Stimulated activated naive B cell treated with anti-CD40 and anti-IgM and Interleukin-4, amounts not matched to agents 10 μg/mL and 1 μg/mL and 100 μg/mL, for 72 hours (primary cell): ENCODE measurements around the gene ADGRE3.
"Not testable (repeated sequence)": the region's sequence is repeated elsewhere in the genome, so short reads cannot be mapped to it uniquely, and the experiment has no call there.

Source experiments
- ATAC-seq, 2 donors: fragments of 150-1000 bp; cut with Tn5 transposase; replicated peaks; 2 replicates each; pipeline ENCODE4 v1.10.0; 2021; ENCODE audit warnings: moderate library complexity in 1 of 2
- DNase-seq: peaks from one replicate; pipeline ENCODE4 v3.0.0; 2021
- H3K27ac Mint-ChIP-seq: one replicate; pipeline ENCODE4 v1.8.0; 2022; ENCODE audit warnings: mild to moderate bottlenecking, mixed read lengths
- H3K27me3 Mint-ChIP-seq, 2 donors: one replicate each; pipeline ENCODE4 v1.8.0; 2022; ENCODE audit warnings: mixed read lengths in 2 of 2
- H3K36me3 Mint-ChIP-seq, 2 donors: one replicate each; pipeline ENCODE4 v1.8.0; 2022; ENCODE audit warnings: mixed read lengths in 2 of 2, mild to moderate bottlenecking in 1 of 2
- H3K4me1 Mint-ChIP-seq, 2 donors: one replicate each; pipeline ENCODE4 v1.8.0; 2022; ENCODE audit warnings: mixed read lengths in 2 of 2, mild to moderate bottlenecking in 1 of 2
- H3K4me3 Mint-ChIP-seq, 2 donors: one replicate each; pipeline ENCODE4 v1.8.0; 2022; ENCODE audit warnings: mild to moderate bottlenecking in 2 of 2, mixed read lengths in 2 of 2, moderate library complexity in 1 of 2
- H3K9me3 Mint-ChIP-seq, 2 donors: one replicate each; pipeline ENCODE4 v1.8.0; 2022; ENCODE audit warnings: mixed read lengths in 2 of 2, mild to moderate bottlenecking in 1 of 2

The ADGRE3 gene

DNA sequence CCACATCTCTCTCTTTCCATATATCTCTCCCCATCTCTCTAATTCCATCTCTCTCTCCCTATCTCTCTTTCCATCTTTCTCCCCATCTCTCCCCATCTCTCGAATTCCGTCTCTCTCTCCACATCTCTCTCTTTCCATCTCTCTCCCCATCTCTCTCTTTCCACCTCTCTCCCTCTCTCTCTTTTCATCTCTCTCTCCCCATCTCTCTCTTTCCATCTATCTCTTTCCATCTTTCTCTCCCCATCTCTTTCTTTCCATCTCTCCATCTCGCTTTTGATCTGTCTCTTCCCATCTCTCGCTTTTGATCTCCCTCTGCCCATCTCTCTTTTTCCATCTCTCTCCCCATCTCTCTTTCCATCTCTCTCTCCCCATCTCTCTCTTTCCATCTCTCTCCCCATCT lies 25.6 kb downstream of the ADGRE3 start:
- H3K4me1 Mint-ChIP-seq: peaks cover 7 to 8% of the 10 kb centered on the region in 2 donors
- DNase-seq: no peak
- no peak overlapping the region for H3K27ac Mint-ChIP-seq
- peaks cover 9 to 21% of the 10 kb centered on the region in 2 donors for H3K27me3 Mint-ChIP-seq
- H3K9me3 Mint-ChIP-seq: peaks cover 8% of the 10 kb centered on the region in 2 donors
- H3K4me3 Mint-ChIP-seq: no peak overlapping the region
- H3K36me3 Mint-ChIP-seq: peaks cover 0 to 6% of the 10 kb centered on the region in 2 donors
- no peak for ATAC-seq

DNA sequence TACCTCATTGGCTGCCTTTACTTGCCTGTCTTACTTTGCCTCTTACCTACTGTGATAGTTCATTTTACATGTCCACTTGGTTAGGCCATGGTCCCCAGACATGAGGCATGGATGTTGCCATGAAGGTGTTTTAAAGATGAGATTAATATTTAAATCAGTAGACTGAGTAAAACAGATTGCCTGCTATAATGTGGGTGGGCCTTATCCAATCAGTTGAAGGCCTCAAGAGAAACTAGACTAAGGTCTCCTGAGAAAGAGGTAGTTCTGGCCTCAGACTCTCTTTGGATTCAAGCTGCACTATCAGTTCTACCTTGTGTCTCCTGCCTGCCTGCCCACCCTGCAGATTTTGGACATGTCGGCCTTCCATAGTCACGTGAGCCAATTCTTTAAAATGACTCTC lies 26.1 kb downstream of the ADGRE3 start:
- Mint-ChIP-seq H3K27me3 (peaks cover 9 to 21% of the 10 kb centered on the region in 2 donors), H3K4me3 (no peak overlapping the region), H3K9me3 (peaks cover 8 to 10% of the 10 kb centered on the region in 2 donors), H3K27ac (no peak overlapping the region), H3K36me3 (peaks cover 0 to 6% of the 10 kb centered on the region in 2 donors), H3K4me1 (peaks cover 7 to 8% of the 10 kb centered on the region in 2 donors)
- DNase-seq: no peak
- ATAC-seq: no peak

DNA sequence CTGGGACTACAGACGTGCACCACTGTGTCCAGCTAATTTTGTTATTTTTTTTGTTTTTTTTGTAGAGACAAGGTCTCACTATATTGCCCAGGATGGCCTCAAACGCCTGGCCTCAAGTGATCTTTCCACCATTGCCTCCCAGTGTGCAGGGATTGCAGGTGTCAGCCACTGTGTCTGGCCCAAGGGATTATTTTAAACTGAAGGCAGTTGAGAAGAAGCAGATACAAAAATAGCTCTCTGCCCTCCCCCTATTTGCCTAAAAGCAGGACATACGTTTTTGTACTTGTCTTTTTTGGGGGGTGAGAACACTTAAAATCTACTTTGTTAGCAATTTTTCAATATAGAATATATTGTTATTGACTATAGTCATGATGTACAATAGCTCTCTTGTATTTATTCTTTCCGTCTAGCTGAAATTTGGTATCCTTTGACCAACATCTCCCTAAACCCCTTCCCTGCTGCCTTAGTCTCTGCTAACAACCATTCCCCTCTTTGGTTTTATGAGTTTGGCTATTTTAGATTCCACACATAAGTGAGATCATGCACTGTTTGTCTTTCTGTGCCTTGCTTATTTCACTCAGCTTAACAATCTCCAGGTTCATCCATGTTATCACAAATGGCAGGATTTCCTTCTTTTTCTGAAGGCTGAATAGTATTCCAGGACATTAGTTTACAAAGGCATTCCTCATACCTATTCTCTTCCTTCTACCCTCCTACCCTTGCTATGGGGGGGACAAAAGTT lies 34.9 kb downstream of the ADGRE3 start:
- H3K36me3 Mint-ChIP-seq: peaks cover 0 to 4% of the 10 kb centered on the region in 2 donors
- H3K27ac Mint-ChIP-seq: no peak overlapping the region
- no peak overlapping the region for H3K4me3 Mint-ChIP-seq
- peaks cover 5 to 9% of the 10 kb centered on the region in 2 donors for H3K9me3 Mint-ChIP-seq
- H3K27me3 Mint-ChIP-seq: peaks cover 0 to 4% of the 10 kb centered on the region in 2 donors
- H3K4me1 Mint-ChIP-seq: peaks cover 13 to 28% of the 10 kb centered on the region in 2 donors
- no peak for DNase-seq
- ATAC-seq: no peak

DNA sequence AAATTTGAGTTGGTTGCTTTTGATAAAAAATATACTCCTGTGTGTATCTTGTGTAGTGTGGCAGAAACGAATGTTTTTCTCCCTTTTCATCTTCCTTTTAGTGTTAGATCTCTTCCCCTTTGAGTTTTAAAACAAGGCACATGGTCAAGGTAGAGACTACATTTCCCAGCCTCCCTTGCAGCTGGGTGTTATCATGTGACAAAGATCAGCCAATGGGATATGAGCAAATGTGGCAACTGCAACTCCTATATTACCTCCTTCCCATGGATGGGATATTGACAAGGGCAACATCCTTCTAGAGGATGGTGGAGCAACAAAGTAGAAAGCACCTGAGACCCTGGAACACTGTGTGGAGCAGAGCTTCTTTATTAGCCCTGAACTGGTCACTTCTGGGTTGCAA lies 42.4 kb downstream of the ADGRE3 start:
- peaks cover 5 to 6% of the 10 kb centered on the region in 2 donors for H3K9me3 Mint-ChIP-seq
- no peaks in the 10 kb centered on the region for H3K36me3 Mint-ChIP-seq
- peak; percentile 81 to 89 for ATAC-seq
- peak; percentile 20 for DNase-seq
- H3K4me3 Mint-ChIP-seq: no peak overlapping the region
- no peaks in the 10 kb centered on the region for H3K27me3 Mint-ChIP-seq
- H3K4me1 Mint-ChIP-seq: peaks cover 10 to 29% of the 10 kb centered on the region in 2 donors
- H3K27ac Mint-ChIP-seq: no peak overlapping the region

DNA sequence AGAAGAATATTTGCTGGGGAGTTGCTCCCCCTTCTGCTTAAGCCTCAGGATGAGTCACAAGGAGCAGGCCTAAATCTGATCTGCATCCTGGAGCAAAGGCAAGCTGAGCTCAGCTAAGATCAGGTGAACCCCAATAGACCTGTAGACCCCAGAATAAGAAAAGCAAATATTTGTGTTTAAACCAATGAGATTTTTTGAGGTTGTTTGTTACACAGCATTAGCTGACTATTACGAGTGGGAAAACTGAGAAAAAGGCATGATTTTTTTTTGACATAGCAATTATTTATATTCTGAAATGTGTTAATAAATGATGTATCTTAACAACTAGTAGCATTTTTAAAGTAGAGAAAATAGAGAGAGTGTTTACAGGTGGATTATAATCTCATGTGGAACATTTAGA lies 45.1 kb downstream of the ADGRE3 start:
- Mint-ChIP-seq H3K36me3 (peaks cover 1 to 3% of the 10 kb centered on the region in 2 donors), H3K27ac (no peak overlapping the region), H3K4me1 (peaks cover 6 to 13% of the 10 kb centered on the region in 2 donors), H3K27me3 (no peaks in the 10 kb centered on the region), H3K4me3 (no peak overlapping the region), H3K9me3 (peaks cover 5% of the 10 kb centered on the region in 2 donors)
- ATAC-seq (no peak), DNase-seq (no peak)

DNA sequence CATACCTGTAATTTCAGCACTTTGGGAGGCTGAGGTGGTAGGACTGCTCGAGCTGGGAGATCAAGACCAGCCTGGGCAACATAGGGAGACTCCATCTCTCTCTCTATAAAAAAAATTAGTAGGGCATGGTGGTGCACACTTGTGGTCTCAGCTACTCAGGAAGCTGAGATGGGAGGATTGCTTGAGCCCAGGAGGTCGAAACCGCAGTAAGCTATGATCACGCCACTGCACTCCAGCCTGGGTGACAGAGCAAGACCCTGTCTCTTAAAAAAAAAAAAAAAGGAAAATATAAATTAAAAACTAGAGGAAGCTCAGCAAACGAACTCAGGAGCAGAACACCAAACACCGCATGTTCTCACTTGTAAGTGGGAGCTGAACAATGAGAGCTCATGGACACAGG lies 50.2 kb downstream of the ADGRE3 start:
- not testable (repeated sequence) for H3K9me3 Mint-ChIP-seq, H3K4me3 Mint-ChIP-seq, ATAC-seq, H3K27me3 Mint-ChIP-seq, H3K27ac Mint-ChIP-seq, DNase-seq
- Mint-ChIP-seq H3K4me1 (peaks cover 5 to 12% of the 10 kb centered on the region in 2 donors), H3K36me3 (peaks cover 9 to 13% of the 10 kb centered on the region in 2 donors)

DNA sequence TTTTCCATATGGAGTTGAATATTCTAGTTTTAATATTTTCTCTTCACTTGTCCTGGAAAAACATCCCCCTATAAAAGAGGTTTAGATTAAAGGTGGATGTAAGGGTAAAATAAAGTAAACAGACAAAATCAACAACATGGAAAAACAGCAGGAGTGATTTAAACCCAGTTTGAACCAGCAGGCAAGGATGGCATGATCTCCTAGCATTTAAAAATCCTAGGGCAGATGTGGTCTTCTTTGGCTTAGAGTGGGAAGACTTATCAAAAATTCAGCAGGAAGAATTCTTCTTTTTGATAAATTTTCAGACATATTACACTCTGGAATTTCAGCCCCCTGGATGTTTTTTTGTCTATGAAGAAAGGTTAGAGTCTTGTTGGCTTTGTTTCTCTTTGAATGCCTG lies 55.2 kb downstream of the ADGRE3 start:
- peaks cover 6 to 10% of the 10 kb centered on the region in 2 donors for H3K9me3 Mint-ChIP-seq
- ATAC-seq (no peak), DNase-seq (no peak)
- peaks cover 12 to 30% of the 10 kb centered on the region in 2 donors for H3K4me1 Mint-ChIP-seq
- H3K4me3 Mint-ChIP-seq: no peak overlapping the region
- H3K36me3 Mint-ChIP-seq: peaks cover 31 to 41% of the 10 kb centered on the region in 2 donors
- no peak overlapping the region for H3K27ac Mint-ChIP-seq
- no peaks in the 10 kb centered on the region for H3K27me3 Mint-ChIP-seq

DNA sequence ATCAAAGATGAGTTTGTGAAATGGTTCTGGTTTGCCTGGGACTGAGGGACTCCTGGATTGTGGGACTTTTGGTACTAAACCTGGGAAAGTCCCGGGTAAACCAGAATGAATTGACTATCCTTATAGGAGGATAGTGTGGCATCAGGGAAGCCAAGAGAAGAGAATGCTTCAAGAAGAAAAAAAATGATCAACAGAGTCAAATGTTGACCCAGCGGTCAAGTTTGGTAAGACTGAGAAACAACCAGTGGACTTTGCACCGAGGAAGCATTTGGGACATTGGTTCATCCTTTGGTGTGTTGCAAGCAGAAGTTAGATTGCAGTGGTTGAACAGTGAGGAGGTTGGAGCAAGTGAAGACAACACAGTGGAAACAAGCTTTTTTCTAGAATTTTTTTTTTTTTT lies 58.2 kb downstream of the ADGRE3 start:
- H3K27ac Mint-ChIP-seq: peak overlapping the region; percentile 82
- no peak overlapping the region for H3K4me3 Mint-ChIP-seq
- DNase-seq (no peak), ATAC-seq (no peak)
- H3K9me3 Mint-ChIP-seq: peaks cover 6 to 10% of the 10 kb centered on the region in 2 donors
- no peaks in the 10 kb centered on the region for H3K27me3 Mint-ChIP-seq
- H3K36me3 Mint-ChIP-seq: peaks cover 43 to 50% of the 10 kb centered on the region in 2 donors
- H3K4me1 Mint-ChIP-seq: peaks cover 27 to 50% of the 10 kb centered on the region in 2 donors

DNA sequence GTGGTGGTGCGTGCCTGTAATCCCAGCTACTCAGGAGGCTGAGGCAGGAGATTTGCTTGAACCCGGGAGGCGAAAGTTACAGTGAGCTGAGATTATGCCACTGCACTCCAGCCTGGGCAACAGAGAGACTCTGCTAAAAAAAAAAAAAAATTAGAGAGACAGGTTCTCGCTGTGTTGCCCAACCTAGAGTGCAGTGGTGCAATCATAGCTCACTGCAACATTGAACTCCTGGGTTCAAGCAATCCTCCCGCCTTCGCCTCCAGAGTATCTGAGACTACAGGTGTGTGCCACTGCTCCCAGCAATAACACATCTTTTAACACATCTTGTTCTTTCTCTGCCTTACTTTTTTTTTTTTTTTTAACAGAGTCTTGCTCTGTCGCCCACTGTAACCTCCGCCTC lies 59.0 kb downstream of the ADGRE3 start:
- peaks cover 6 to 10% of the 10 kb centered on the region in 2 donors for H3K9me3 Mint-ChIP-seq
- no peak overlapping the region for H3K4me3 Mint-ChIP-seq
- H3K27ac Mint-ChIP-seq: peak overlapping the region; percentile 82
- no peak for ATAC-seq
- no peak for DNase-seq
- peaks cover 47 to 54% of the 10 kb centered on the region in 2 donors for H3K36me3 Mint-ChIP-seq
- no peaks in the 10 kb centered on the region for H3K27me3 Mint-ChIP-seq
- H3K4me1 Mint-ChIP-seq: peaks cover 30 to 58% of the 10 kb centered on the region in 2 donors

DNA sequence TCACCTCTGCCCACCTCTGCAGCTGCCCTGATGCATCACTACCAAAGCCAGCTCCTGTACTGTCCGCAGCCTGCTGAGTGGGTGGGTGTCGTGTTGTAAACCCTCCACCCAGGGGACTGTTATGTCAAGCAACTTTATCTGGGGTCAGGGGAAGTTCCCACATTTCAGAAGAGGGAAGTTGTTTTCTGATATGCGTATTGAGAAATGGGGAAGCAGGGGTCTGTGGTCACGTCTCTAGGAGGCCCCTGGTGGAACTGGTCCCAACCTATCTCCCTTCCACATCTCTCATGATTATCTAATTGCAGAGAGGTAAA lies 60.6 kb downstream of the ADGRE3 start:
- H3K4me3 Mint-ChIP-seq: peak overlapping the region; percentile 65
- H3K36me3 Mint-ChIP-seq: peaks cover 52 to 59% of the 10 kb centered on the region in 2 donors
- ATAC-seq: peak; percentile 95
- peaks cover 4 to 10% of the 10 kb centered on the region in 2 donors for H3K9me3 Mint-ChIP-seq
- H3K4me1 Mint-ChIP-seq: peaks cover 41 to 72% of the 10 kb centered on the region in 2 donors
- H3K27ac Mint-ChIP-seq: peak overlapping the region; percentile 94
- DNase-seq: peak; percentile 89
- H3K27me3 Mint-ChIP-seq: no peaks in the 10 kb centered on the region

DNA sequence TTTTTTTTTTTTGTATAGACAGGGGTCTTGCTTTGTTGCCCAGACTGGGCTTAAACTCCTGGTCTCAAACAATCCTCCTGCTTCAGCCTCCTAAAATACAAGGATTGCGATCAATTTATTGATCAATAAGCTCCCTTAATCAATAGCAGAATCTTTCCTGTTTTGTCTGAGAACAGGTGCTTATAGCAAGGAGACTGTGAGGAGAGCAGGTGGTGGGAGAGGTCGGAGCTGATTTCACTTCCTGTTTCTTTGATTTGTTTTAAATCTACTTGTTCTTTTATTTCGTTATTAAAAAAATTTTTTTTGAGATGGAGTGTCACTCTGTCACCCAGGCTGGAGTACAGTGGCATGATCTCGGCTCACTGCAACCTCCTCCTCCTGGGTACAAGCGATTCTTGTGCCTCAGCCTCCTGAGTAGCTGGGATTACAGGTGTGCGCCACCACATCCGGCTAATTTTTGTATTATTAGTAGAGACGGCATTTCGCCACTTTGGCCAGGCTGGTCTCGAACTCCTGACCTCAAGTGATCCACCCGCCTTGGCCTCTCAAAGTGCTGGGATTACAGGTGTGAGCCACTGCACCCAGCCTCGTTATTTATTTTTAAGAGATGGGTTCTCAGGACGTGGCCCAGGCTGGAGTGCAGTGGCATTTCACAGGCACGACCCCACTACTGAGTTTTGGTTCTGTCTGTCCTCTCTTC lies 61.1 kb downstream of the ADGRE3 start:
- Mint-ChIP-seq H3K36me3 (peaks cover 50 to 58% of the 10 kb centered on the region in 2 donors), H3K4me1 (peaks cover 41 to 77% of the 10 kb centered on the region in 2 donors), H3K27ac (peak overlapping the region; percentile 94), H3K4me3 (peak overlapping the region; percentile 65)
- not testable (repeated sequence) for DNase-seq, H3K9me3 Mint-ChIP-seq, H3K27me3 Mint-ChIP-seq
- peak; percentile 41 to 53 for ATAC-seq

DNA sequence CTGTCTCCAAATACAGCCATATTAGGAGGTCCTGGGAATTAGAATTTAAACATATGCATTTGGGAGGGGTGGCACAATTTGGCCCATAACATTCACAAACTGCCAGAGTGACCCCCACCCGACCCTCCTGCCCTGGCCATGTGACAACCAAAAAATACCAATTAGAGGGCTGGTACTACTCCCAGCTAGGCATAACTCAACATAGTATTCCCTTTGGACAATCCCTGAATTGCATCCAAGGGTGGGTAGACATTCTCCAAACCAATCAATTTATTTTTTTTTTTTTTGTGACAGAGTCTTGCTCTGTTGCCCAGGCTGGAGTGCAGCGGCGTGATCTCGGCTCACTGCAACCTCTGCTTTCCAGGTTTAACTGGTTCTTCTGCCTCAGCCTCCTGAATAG lies 62.0 kb downstream of the ADGRE3 start:
- no peak for ATAC-seq
- H3K9me3 Mint-ChIP-seq: peaks cover 1 to 6% of the 10 kb centered on the region in 2 donors

DNA sequence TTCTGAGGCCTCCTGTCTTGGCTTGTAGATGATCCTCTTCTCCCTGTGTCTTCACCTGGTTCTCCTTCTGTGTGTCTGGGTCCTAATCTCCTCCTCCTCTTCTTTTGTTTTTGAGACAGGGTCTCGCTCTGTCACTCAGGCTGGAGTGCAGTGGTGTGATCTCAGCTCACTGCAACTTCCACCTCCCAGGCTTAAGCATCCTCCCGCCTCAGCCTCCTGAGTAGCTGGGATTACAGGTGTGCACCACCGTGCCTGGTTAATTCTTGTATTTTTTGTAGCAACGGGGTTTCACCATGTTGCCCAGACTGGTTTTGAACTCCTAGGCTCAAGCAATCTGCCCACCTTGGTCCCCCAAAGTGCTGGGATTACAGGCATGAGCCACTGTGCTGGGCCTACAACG lies 62.4 kb downstream of the ADGRE3 start:
- not testable (repeated sequence) for H3K27me3 Mint-ChIP-seq, ATAC-seq, H3K9me3 Mint-ChIP-seq, DNase-seq
- peak overlapping the region; percentile 93 for H3K27ac Mint-ChIP-seq
- peaks cover 45 to 81% of the 10 kb centered on the region in 2 donors for H3K4me1 Mint-ChIP-seq
- peaks cover 55 to 56% of the 10 kb centered on the region in 2 donors for H3K36me3 Mint-ChIP-seq
- peak overlapping the region in 1 of 2 donors; percentile 17 for H3K4me3 Mint-ChIP-seq

More for the DNA sequence above, 62.0 kb downstream of the ADGRE3 start:
- Mint-ChIP-seq H3K27ac (peak overlapping the region; percentile 94), H3K4me3 (no peak overlapping the region), H3K4me1 (peaks cover 46 to 85% of the 10 kb centered on the region in 2 donors), H3K27me3 (no peaks in the 10 kb centered on the region), H3K36me3 (peaks cover 57 to 60% of the 10 kb centered on the region in 2 donors)
- DNase-seq: no peak

DNA sequence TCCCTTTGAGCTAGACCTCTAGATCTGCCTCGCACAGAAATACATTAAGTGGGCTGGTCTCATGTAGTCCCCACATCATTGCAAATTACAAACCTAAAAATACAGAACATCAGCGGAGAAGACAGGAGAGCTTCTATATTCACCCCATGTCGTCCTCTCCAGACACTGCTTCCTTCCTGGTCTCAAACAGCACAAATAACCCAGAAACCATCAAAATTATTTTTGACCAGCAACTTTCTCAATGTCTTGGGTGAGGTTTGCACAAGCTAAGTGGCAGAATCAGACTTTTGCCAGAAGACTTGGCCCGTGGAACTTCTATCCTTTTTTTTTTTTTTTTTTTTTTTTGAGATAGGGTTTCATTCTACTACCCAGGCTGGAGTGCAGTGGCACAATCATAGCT lies 63.6 kb downstream of the ADGRE3 start:
- Mint-ChIP-seq H3K4me3 (no peak overlapping the region), H3K4me1 (peaks cover 45 to 80% of the 10 kb centered on the region in 2 donors), H3K9me3 (peaks cover under 1% of the 10 kb centered on the region in 2 donors), H3K27ac (peak overlapping the region; percentile 78), H3K27me3 (no peaks in the 10 kb centered on the region), H3K36me3 (peaks cover 51 to 54% of the 10 kb centered on the region in 2 donors)
- no peak for ATAC-seq
- no peak for DNase-seq
